Fibroblast of skin of scalp (primary cell): ENCODE results near the gene CFAP46.
"Not testable (repeated sequence)": the region's sequence is repeated elsewhere in the genome, so short reads cannot be mapped to it uniquely, and the experiment has no call there.

Source experiments
- DNase-seq: peaks from one replicate; pipeline ENCODE4 v3.0.0-alpha.2; 2013

Gene CFAP46

GRCh38 chr10:132803416-132804210 is 138.8 kb downstream of the CFAP46 start:
- DNase-seq = no peak

- no peak for DNase-seq
These were observed 139.6 kb downstream of the CFAP46 start for GRCh38 chr10:132802694-132803320.

GRCh38 chr10:132802048-132802447 is 140.3 kb downstream of the CFAP46 start:
- no peak for DNase-seq

GRCh38 chr10:132799865-132800264 is 142.5 kb downstream of the CFAP46 start:
- DNase-seq = no peak

GRCh38 chr10:132798876-132799275 is 143.5 kb downstream of the CFAP46 start:
- DNase-seq = no peak

GRCh38 chr10:132798403-132798802 is 144.0 kb downstream of the CFAP46 start:
- no peak for DNase-seq

GRCh38 chr10:132797986-132798385 is 144.4 kb downstream of the CFAP46 start:
- DNase-seq = not testable (repeated sequence)

GRCh38 chr10:132796846-132797245 is 145.5 kb downstream of the CFAP46 start:
- no peak for DNase-seq

- DNase-seq = no peak
These were observed 148.2 kb downstream of the CFAP46 start for GRCh38 chr10:132793871-132794849.

- no peak for DNase-seq
These were observed 149.2 kb downstream of the CFAP46 start for GRCh38 chr10:132793213-132793612.

- no peak for DNase-seq
These were observed 149.6 kb downstream of the CFAP46 start for GRCh38 chr10:132792796-132793195.

GRCh38 chr10:132792099-132792498 is 150.3 kb downstream of the CFAP46 start:
- DNase-seq = not testable (repeated sequence)

- no peak for DNase-seq
These were observed 151.2 kb downstream of the CFAP46 start for GRCh38 chr10:132790934-132791829.

- no peak for DNase-seq
These were observed 151.9 kb downstream of the CFAP46 start for GRCh38 chr10:132790470-132790869.

GRCh38 chr10:132789659-132790148 is 152.7 kb downstream of the CFAP46 start:
- DNase-seq = no peak

- DNase-seq = no peak
These were observed 153.5 kb downstream of the CFAP46 start for GRCh38 chr10:132788831-132789219.

- peak; percentile 14 for DNase-seq
These were observed 154.1 kb downstream of the CFAP46 start for GRCh38 chr10:132788180-132788830.

- no peak for DNase-seq
These were observed 154.7 kb downstream of the CFAP46 start for GRCh38 chr10:132787495-132788179.

GRCh38 chr10:132786884-132787494 is 155.4 kb downstream of the CFAP46 start:
- DNase-seq = no peak

GRCh38 chr10:132786476-132786883 is 155.9 kb downstream of the CFAP46 start:
- DNase-seq = no peak
